ENCODE data around the gene PRIM1. TPM values are rescaled to one million over a fixed set of nuclear protein-coding genes. Genes with fewer than 3 reads are reported as not detected.

The PRIM1 gene
- polyA plus RNA-seq, 3 donors: 3.6 to 6.3 (median 5.6) TPM

DNA sequence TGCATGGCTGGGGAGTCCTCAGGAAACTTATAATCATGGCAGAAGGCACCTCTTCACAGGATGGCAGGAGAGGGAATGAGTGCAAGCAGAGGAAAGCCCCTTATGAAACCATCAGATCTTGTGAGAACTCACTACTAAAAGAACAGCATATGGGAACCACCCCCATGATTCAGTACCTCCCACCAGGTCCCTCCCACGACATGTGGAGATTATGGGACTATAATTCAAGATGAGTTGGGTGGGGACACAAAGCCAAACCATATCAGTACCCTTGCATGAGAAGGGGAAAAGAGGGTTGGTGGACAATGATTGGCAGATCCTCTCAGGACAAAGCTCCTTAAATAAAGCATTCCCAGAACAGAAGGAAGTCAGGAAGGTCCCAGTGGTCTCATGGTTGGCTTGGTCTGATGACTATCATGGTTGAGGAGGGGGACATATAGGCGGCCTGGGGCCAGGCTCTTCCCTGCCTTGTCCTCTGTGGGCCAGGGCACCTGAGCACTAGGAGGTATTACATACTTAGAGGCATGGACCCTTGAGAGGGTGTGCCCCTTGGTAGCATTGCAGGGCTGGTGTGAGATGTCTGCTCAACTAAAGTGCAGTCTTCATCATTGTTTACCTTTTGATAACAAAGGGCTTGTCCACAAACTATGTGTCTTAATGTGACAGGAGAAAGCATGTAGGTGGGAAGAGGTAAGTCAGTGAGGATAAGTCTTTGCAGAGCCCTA, 33.2 kb upstream of the PRIM1 start:
- Histone ChIP-seq H3K79me2 (ENCODE audit: insufficient read depth, low read length) (no peaks in the 10 kb centered on the region), H3K27me3 (ENCODE audit: control insufficient read depth in 2 of 2, insufficient read depth in 2 of 2, low read length in 2 of 2) (no peaks in the 10 kb centered on the region), H2AFZ (ENCODE audit: insufficient read depth, low read depth, low read length, poor library complexity, severe bottlenecking) (no peak overlapping the region), H3K36me3 (replicated peaks in 1 of 2; ENCODE audit: control insufficient read depth in 1 of 2, insufficient read depth in 2 of 2, low read length in 2 of 2) (no peaks in the 10 kb centered on the region), H3K4me1 (ENCODE audit: control insufficient read depth in 1 of 2, insufficient read depth in 2 of 2, low read length in 2 of 2) (no peaks in the 10 kb centered on the region), H3K9ac (ENCODE audit: insufficient read depth, low read length, poor library complexity, severe bottlenecking) (no peak overlapping the region), H3K4me3 (replicated peaks in 1 of 3; ENCODE audit: low read depth in 2 of 3, low read length in 3 of 3) (no peak overlapping the region), H3K4me2 (replicated peaks; ENCODE audit: extremely low read depth, low read length, poor library complexity, severe bottlenecking) (no peak overlapping the region), H3K9me3 (replicated peaks in 1 of 2; ENCODE audit: control insufficient read depth in 1 of 2, insufficient read depth in 1 of 2, low read length in 2 of 2) (no peaks in the 10 kb centered on the region), H3K27ac (ENCODE audit: low read depth in 1 of 2, low read length in 2 of 2) (no peak overlapping the region), H4K20me1 (ENCODE audit: insufficient read depth, low read length) (no peaks in the 10 kb centered on the region)
- intact Hi-C loops (cut with micrococcal nuclease): no loop called here
- Mint-ChIP-seq H3K4me1 (no peaks in the 10 kb centered on the region), H3K9me3 (peaks cover 2 to 18% (median 9%) of the 10 kb centered on the region in 7 donors), H3K27me3 (ENCODE audit: low read depth in 3 of 3) (peaks cover 0 to 4% (median 1%) of the 10 kb centered on the region in 3 donors), H3K27ac (peak overlapping the region in 2 of 7 donors; percentile 17 to 22), H3K36me3 (no peaks in the 10 kb centered on the region), H3K4me3 (no peak overlapping the region)
- no peak for DNase-seq
- 100% methylated on average over 1 of the region's 2 CpGs for WGBS (ENCODE audit: insufficient coverage)
- TF ChIP-seq, protein P1, sequence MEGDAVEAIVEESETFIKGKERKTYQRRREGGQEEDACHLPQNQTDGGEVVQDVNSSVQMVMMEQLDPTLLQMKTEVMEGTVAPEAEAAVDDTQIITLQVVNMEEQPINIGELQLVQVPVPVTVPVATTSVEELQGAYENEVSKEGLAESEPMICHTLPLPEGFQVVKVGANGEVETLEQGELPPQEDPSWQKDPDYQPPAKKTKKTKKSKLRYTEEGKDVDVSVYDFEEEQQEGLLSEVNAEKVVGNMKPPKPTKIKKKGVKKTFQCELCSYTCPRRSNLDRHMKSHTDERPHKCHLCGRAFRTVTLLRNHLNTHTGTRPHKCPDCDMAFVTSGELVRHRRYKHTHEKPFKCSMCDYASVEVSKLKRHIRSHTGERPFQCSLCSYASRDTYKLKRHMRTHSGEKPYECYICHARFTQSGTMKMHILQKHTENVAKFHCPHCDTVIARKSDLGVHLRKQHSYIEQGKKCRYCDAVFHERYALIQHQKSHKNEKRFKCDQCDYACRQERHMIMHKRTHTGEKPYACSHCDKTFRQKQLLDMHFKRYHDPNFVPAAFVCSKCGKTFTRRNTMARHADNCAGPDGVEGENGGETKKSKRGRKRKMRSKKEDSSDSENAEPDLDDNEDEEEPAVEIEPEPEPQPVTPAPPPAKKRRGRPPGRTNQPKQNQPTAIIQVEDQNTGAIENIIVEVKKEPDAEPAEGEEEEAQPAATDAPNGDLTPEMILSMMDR (IDR thresholded peaks at IDR 0.05): no peak

- Histone ChIP-seq H3K9me3 (replicated peaks in 1 of 2; ENCODE audit: control insufficient read depth in 1 of 2, insufficient read depth in 1 of 2, low read length in 2 of 2) (no peaks in the 10 kb centered on the region), H2AFZ (ENCODE audit: insufficient read depth, low read depth, low read length, poor library complexity, severe bottlenecking) (no peak overlapping the region), H3K27ac (ENCODE audit: low read depth in 1 of 2, low read length in 2 of 2) (no peak overlapping the region), H3K79me2 (ENCODE audit: insufficient read depth, low read length) (no peaks in the 10 kb centered on the region), H3K4me3 (replicated peaks in 1 of 3; ENCODE audit: low read depth in 2 of 3, low read length in 3 of 3) (no peak overlapping the region), H3K9ac (ENCODE audit: insufficient read depth, low read length, poor library complexity, severe bottlenecking) (no peak overlapping the region), H3K27me3 (ENCODE audit: control insufficient read depth in 2 of 2, insufficient read depth in 2 of 2, low read length in 2 of 2) (no peaks in the 10 kb centered on the region), H3K4me2 (replicated peaks; ENCODE audit: extremely low read depth, low read length, poor library complexity, severe bottlenecking) (no peak overlapping the region), H3K4me1 (ENCODE audit: control insufficient read depth in 1 of 2, insufficient read depth in 2 of 2, low read length in 2 of 2) (no peaks in the 10 kb centered on the region), H3K36me3 (replicated peaks in 1 of 2; ENCODE audit: control insufficient read depth in 1 of 2, insufficient read depth in 2 of 2, low read length in 2 of 2) (no peaks in the 10 kb centered on the region), H4K20me1 (ENCODE audit: insufficient read depth, low read length) (no peaks in the 10 kb centered on the region)
- Mint-ChIP-seq H3K9me3 (peaks cover 0 to 11% (median 4%) of the 10 kb centered on the region in 7 donors), H3K36me3 (no peaks in the 10 kb centered on the region), H3K4me3 (no peak overlapping the region), H3K27ac (no peak overlapping the region), H3K4me1 (no peaks in the 10 kb centered on the region), H3K27me3 (ENCODE audit: low read depth in 3 of 3) (peaks cover 0 to 4% (median 1%) of the 10 kb centered on the region in 3 donors)
- TF ChIP-seq, protein P1 (IDR thresholded peaks at IDR 0.05): no peak
- no peak for DNase-seq
- WGBS (ENCODE audit: insufficient coverage): no CpG with 5 or more reads among the region's 4 CpGs
- intact Hi-C loops (cut with micrococcal nuclease): no loop called here
Measured at GRCh38 chr12:56781726-56782125, 29.6 kb upstream of the PRIM1 start.
